IPS-15b (cell line): ENCODE results near the gene TSPEAR.

ENCODE experiments used
- H3K27me3 ChIP-seq: one replicate; pipeline ENCODE4 v1.6.1; 2013; ENCODE audit warnings: low read length; ENCODE audit not compliant: control insufficient read depth, insufficient read depth
- H3K36me3 ChIP-seq: one replicate; pipeline ENCODE4 v1.6.1; 2013; ENCODE audit warnings: low read length; ENCODE audit not compliant: control insufficient read depth, insufficient read depth
- H3K4me1 ChIP-seq: one replicate; pipeline ENCODE4 v1.6.1; 2013; ENCODE audit warnings: mild to moderate bottlenecking, low read length; ENCODE audit not compliant: control insufficient read depth, insufficient read depth
- H3K4me3 ChIP-seq: one replicate; pipeline ENCODE4 v1.5.1; 2013; ENCODE audit warnings: low read depth, low read length
- H3K9ac ChIP-seq: one replicate; pipeline ENCODE4 v1.6.1; 2013; ENCODE audit warnings: low read depth, mild to moderate bottlenecking, low read length
- H3K9me3 ChIP-seq: one replicate; pipeline ENCODE4 v1.6.1; 2013; ENCODE audit warnings: mild to moderate bottlenecking, low read length; ENCODE audit not compliant: control insufficient read depth, insufficient read depth

Gene TSPEAR

GRCh38 chr21:44523567-44524413 lies 187.6 kb downstream of the TSPEAR start:
- H3K27me3 ChIP-seq, result no peaks in the 10 kb centered on the region

GRCh38 chr21:44522753-44523204 lies 188.6 kb downstream of the TSPEAR start:
- no peak overlapping the region for H3K9ac ChIP-seq
- H3K4me3 ChIP-seq, result no peak overlapping the region
- no peaks in the 10 kb centered on the region for H3K27me3 ChIP-seq
- H3K36me3 ChIP-seq, result peaks cover 5% of the 10 kb centered on the region
- no peaks in the 10 kb centered on the region for H3K9me3 ChIP-seq
- H3K4me1 ChIP-seq, result no peaks in the 10 kb centered on the region

More at GRCh38 chr21:44523567-44524413, 187.6 kb downstream of the TSPEAR start:
- H3K9ac ChIP-seq, result no peak overlapping the region
- H3K9me3 ChIP-seq, result no peaks in the 10 kb centered on the region
- no peak overlapping the region for H3K4me3 ChIP-seq
- peaks cover 5% of the 10 kb centered on the region for H3K36me3 ChIP-seq
- no peaks in the 10 kb centered on the region for H3K4me1 ChIP-seq

- Histone ChIP-seq H3K4me3 (no peak overlapping the region), H3K9ac (no peak overlapping the region), H3K9me3 (no peaks in the 10 kb centered on the region), H3K36me3 (peaks cover 5% of the 10 kb centered on the region), H3K27me3 (no peaks in the 10 kb centered on the region), H3K4me1 (no peaks in the 10 kb centered on the region)
Observed at GRCh38 chr21:44521928-44522752, 189.2 kb downstream of the TSPEAR start.

GRCh38 chr21:44521301-44521927 lies 190.0 kb downstream of the TSPEAR start:
- H3K9me3 ChIP-seq, result no peaks in the 10 kb centered on the region
- no peaks in the 10 kb centered on the region for H3K27me3 ChIP-seq
- no peaks in the 10 kb centered on the region for H3K4me1 ChIP-seq
- peaks cover 5% of the 10 kb centered on the region for H3K36me3 ChIP-seq
- no peak overlapping the region for H3K4me3 ChIP-seq
- H3K9ac ChIP-seq, result no peak overlapping the region

- Histone ChIP-seq H3K27me3 (no peaks in the 10 kb centered on the region), H3K4me3 (no peak overlapping the region), H3K9me3 (no peaks in the 10 kb centered on the region), H3K36me3 (peaks cover 5% of the 10 kb centered on the region), H3K9ac (no peak overlapping the region), H3K4me1 (no peaks in the 10 kb centered on the region)
Observed at GRCh38 chr21:44520326-44521300, 190.8 kb downstream of the TSPEAR start.

GRCh38 chr21:44519346-44520325 lies 191.7 kb downstream of the TSPEAR start:
- peaks cover 5% of the 10 kb centered on the region for H3K36me3 ChIP-seq
- H3K9me3 ChIP-seq, result no peaks in the 10 kb centered on the region
- no peak overlapping the region for H3K9ac ChIP-seq
- no peak overlapping the region for H3K4me3 ChIP-seq
- no peaks in the 10 kb centered on the region for H3K27me3 ChIP-seq
- H3K4me1 ChIP-seq, result no peaks in the 10 kb centered on the region

GRCh38 chr21:44518686-44519085 lies 192.7 kb downstream of the TSPEAR start:
- no peaks in the 10 kb centered on the region for H3K27me3 ChIP-seq
- no peaks in the 10 kb centered on the region for H3K9me3 ChIP-seq
- no peak overlapping the region for H3K9ac ChIP-seq
- H3K4me1 ChIP-seq, result no peaks in the 10 kb centered on the region
- no peak overlapping the region for H3K4me3 ChIP-seq
- peaks cover 5% of the 10 kb centered on the region for H3K36me3 ChIP-seq

- H3K9ac ChIP-seq, result no peak overlapping the region
Observed at GRCh38 chr21:44517175-44517899, 194.0 kb downstream of the TSPEAR start.

GRCh38 chr21:44516828-44517174 lies 194.6 kb downstream of the TSPEAR start:
- H3K9me3 ChIP-seq, result no peaks in the 10 kb centered on the region
- peaks cover 5% of the 10 kb centered on the region for H3K36me3 ChIP-seq
- no peaks in the 10 kb centered on the region for H3K4me1 ChIP-seq
- no peak overlapping the region for H3K9ac ChIP-seq
- no peaks in the 10 kb centered on the region for H3K27me3 ChIP-seq
- H3K4me3 ChIP-seq, result no peak overlapping the region

More at GRCh38 chr21:44517175-44517899, 194.0 kb downstream of the TSPEAR start:
- Histone ChIP-seq H3K27me3 (no peaks in the 10 kb centered on the region), H3K9me3 (no peaks in the 10 kb centered on the region), H3K4me1 (no peaks in the 10 kb centered on the region), H3K36me3 (peaks cover 5% of the 10 kb centered on the region), H3K4me3 (peak overlapping the region; percentile 30)

GRCh38 chr21:44516342-44516741 lies 195.0 kb downstream of the TSPEAR start:
- Histone ChIP-seq H3K27me3 (no peaks in the 10 kb centered on the region), H3K36me3 (peaks cover 4% of the 10 kb centered on the region), H3K4me3 (no peak overlapping the region), H3K4me1 (no peaks in the 10 kb centered on the region), H3K9me3 (no peaks in the 10 kb centered on the region), H3K9ac (no peak overlapping the region)
